Activated naive CD4-positive, alpha-beta T cell treated with anti-CD3 and anti-CD28 coated beads for 36 hours (primary cell): Measurements from ENCODE around the gene DRD1. TPM values are rescaled to one million over a fixed set of nuclear protein-coding genes. Genes with fewer than 3 reads are reported as not detected.

Experiments
- CTCF ChIA-PET: fragments of 350-600 bp; sonication (Branson Sonifier 250); formaldehyde crosslinking; loops from one replicate; lab custom pipeline; 2021; ENCODE audit warnings: antibody characterized with exemption; lab: Charles Lee
- DNase-seq: peaks from one replicate; pipeline ENCODE4 v3.0.0-alpha.2; 2020
- H3K27ac Mint-ChIP-seq: one replicate; pipeline ENCODE4 v1.8.0; 2021; ENCODE audit warnings: mild to moderate bottlenecking, mixed read lengths
- H3K27me3 Mint-ChIP-seq: one replicate; pipeline ENCODE4 v1.8.0; 2021; ENCODE audit warnings: low read depth, mixed read lengths
- H3K36me3 Mint-ChIP-seq: one replicate; pipeline ENCODE4 v1.8.0; 2021; ENCODE audit warnings: low read depth, mixed read lengths
- H3K4me1 Mint-ChIP-seq: one replicate; pipeline ENCODE4 v1.8.0; 2021; ENCODE audit warnings: low read depth, mixed read lengths
- H3K4me3 Mint-ChIP-seq: one replicate; pipeline ENCODE4 v1.8.0; 2021; ENCODE audit warnings: mild to moderate bottlenecking, moderate library complexity, mixed read lengths
- H3K9me3 Mint-ChIP-seq: one replicate; pipeline ENCODE4 v1.8.0; 2021; ENCODE audit warnings: mixed read lengths
- intact Hi-C: fragments of 100-400 bp; cut with micrococcal nuclease; formaldehyde crosslinking; loops from one replicate; pipeline ENCODE4 v1.15.1; 2023
- total RNA-seq, 2 experiments: library from RNA; stranded (reverse); gene quantifications; one replicate each; pipeline ENCODE4 v1.2.3, GENCODE V29; 2021

The DRD1 gene
- total RNA-seq: not detected

DNA sequence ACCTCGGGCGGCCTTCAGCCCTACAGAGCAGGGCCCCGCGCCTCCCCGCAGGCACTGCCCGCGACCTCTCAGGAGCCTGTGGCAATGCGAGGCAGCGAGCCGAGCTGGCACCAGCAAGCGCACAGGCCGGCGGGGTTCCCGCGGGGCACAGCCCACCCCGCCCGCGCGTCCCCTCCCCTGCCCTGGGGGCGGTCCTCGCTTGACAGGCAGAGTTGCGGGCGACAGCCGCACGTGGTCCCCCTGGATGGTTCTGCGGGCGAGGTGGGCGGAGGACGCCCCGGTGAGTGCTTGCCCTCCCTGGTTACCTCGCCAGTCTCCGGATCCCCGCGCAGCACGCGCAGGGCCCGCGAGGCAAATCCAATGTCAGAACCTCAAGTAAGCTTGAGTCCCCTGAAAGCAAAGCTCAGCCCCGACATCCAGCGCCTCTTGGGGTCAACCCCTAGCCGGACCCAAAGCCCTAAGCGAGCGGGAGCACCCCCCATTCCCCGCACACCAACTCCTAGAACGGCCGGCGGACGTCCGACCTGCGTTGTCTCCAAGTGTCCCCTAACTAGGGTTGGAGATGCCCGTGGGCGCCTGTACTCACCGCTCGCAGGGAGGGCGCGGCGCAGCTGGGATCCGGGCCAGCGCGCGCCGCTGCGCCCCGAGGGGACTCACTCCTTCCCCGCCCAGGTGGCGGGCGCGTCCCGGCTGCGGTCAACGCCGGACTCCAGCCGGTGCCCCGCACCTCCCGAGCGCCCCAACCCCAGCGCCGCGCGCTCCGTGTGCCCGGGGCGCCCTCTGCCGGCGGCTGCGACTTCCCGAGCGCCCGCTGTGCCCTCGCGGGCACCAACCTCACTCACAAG is at the start of gene DRD1:
DRD1 (minus strand) TSS at position 123 of the 845 bp plus-strand sequence. CDS start 1,083 bp downstream, outside the sequence.
- Mint-ChIP-seq H3K27ac (no peak within 1 kb of the TSS), H3K9me3 (no peaks in the 10 kb centered on the region), H3K36me3 (no peaks in the 10 kb centered on the region), H3K4me1 (peaks cover 8% of the 10 kb centered on the region), H3K4me3 (peak within 1 kb of the TSS; percentile 57), H3K27me3 (peaks cover 40% of the 10 kb centered on the region)
- intact Hi-C loops: loop anchor here (1.0 to 10.0 kb wide), 2 partner anchors 269 to 493 kb away; no protein-coding TSS in a partner anchor
- CTCF ChIA-PET: interaction anchor here (0.6 to 1.7 kb wide), 4 partner anchors 14 to 666 kb away, joined by 3 to 7 read pairs (median 4); no protein-coding TSS in a partner anchor
- peak; percentile 52 for DNase-seq

DNA sequence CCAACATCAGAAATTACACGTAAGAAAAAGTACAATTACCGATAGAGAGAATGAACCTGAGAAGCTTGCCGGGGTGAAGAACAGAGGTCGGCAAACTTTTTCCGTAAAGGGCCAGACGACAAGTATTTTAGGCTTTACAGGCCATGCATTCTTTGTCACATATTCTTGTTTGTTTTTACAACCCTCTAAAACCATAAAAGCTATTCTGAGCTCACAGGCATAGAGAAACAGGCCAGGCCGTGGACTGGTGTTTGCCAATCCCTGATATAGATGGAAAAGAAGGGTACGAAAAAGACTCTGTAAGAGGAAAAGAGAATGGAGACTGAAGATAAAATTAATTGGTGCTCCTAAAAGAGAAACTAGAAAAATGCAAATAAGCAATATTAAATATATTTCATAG is 49.7 kb upstream of the DRD1 start:
- DNase-seq: no peak
- H3K27ac Mint-ChIP-seq: peak overlapping the region; percentile 43
- no peaks in the 10 kb centered on the region for H3K9me3 Mint-ChIP-seq
- CTCF ChIA-PET: interaction anchor here (1.3 kb wide), 1 partner anchor 203 kb away, joined by 3 read pairs; no protein-coding TSS in a partner anchor
- no peak overlapping the region for H3K4me3 Mint-ChIP-seq
- peaks cover 56% of the 10 kb centered on the region for H3K36me3 Mint-ChIP-seq
- no peaks in the 10 kb centered on the region for H3K27me3 Mint-ChIP-seq
- peaks cover 67% of the 10 kb centered on the region for H3K4me1 Mint-ChIP-seq
- intact Hi-C loops: loop anchor here (1.0 kb wide), 1 partner anchor 13 kb away; no protein-coding TSS in a partner anchor

DNA sequence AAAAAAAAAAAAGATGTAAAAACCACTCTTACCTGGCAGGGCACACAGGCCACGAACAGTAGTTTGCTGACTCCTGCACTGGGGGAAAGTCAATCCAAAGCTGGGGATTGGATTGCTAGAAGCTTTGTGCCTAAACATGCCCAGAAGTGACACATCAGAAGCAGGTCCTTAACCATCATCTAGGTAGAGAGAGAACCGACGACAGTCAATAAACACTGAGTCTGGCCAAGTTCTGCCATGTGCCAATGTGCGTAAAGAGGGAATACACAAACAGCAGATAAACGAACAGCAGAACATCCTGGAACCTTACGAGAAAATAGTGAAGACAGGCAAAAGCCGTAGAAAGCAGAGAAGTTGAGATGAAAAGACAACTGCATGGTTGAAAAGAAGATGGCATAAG is 49.3 kb upstream of the DRD1 start:
- Mint-ChIP-seq H3K27ac (peak overlapping the region; percentile 43), H3K27me3 (no peaks in the 10 kb centered on the region), H3K9me3 (no peaks in the 10 kb centered on the region), H3K4me1 (peaks cover 69% of the 10 kb centered on the region), H3K36me3 (peaks cover 58% of the 10 kb centered on the region), H3K4me3 (no peak overlapping the region)
- no peak for DNase-seq
- CTCF ChIA-PET: no interaction called here
- intact Hi-C loops: no loop called here

DNA sequence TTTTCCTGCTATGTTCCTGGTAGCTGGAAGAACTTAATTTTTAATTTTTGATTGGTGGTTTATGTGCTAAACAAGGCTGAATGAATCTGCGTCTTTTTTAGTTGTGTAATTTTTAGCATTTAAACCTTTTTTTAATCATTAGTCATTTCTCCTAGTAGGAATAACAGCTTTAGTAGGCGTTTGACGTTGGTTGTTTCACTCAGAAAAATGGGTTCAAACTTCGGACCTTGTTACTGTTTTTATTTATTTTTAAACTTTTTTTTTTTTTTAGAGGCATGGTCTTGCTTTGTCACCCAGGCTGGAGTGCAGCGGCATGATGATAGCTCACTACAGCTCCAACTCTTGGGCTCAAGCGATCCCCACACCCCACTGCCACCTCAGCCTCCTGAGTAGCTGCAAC is 47.2 kb upstream of the DRD1 start:
- Mint-ChIP-seq H3K27ac (no peak overlapping the region), H3K27me3 (no peaks in the 10 kb centered on the region), H3K4me3 (no peak overlapping the region), H3K36me3 (peaks cover 57% of the 10 kb centered on the region), H3K4me1 (peaks cover 70% of the 10 kb centered on the region), H3K9me3 (no peaks in the 10 kb centered on the region)
- CTCF ChIA-PET: interaction anchor here (0.6 kb wide), 1 partner anchor 1457 kb away, joined by 6 read pairs; no protein-coding TSS in a partner anchor
- DNase-seq: no peak
- intact Hi-C loops: no loop called here

DNA sequence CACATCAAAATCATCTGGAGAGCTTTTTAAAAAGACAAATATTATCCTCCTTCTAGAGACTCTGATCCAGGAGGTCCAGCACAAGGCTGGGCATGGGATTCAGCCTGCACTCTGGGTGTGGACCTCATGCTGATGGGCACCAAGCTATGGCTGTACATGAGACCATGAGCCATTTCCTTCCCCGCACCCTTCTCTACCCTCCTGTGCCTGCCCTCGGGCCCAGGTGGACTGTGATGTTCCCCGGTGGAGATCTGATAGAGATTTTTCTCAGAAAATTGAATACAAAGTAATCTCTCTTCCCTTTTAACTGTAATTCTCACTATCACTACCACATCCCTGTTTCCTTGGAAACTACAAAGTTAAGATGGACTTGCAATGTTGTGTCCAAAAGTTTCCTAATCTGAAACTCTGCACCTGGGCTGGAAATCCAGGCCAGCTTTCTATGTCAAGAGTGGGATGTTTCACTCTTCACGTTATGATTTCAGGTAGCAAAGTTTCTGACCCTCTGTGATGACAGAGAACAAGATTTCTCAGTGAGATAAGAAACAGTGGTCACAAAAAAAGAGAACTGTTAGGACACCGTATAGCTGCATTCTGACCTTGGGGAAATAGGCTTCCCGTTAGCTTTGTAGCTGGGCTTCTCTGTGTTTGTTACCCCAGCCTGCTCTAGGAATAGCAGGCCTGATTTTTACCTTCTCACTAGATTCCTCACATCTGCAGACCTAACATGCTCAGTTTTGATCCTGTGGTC is 45.9 kb upstream of the DRD1 start:
- CTCF ChIA-PET: interaction anchor here (0.7 kb wide), 1 partner anchor 44 kb away, joined by 4 read pairs; no protein-coding TSS in a partner anchor
- intact Hi-C loops: no loop called here
- peaks cover 74% of the 10 kb centered on the region for H3K4me1 Mint-ChIP-seq
- peaks cover 61% of the 10 kb centered on the region for H3K36me3 Mint-ChIP-seq
- DNase-seq: no peak
- peak overlapping the region; percentile 3 for H3K27ac Mint-ChIP-seq
- no peaks in the 10 kb centered on the region for H3K9me3 Mint-ChIP-seq
- H3K27me3 Mint-ChIP-seq: no peaks in the 10 kb centered on the region
- no peak overlapping the region for H3K4me3 Mint-ChIP-seq

DNA sequence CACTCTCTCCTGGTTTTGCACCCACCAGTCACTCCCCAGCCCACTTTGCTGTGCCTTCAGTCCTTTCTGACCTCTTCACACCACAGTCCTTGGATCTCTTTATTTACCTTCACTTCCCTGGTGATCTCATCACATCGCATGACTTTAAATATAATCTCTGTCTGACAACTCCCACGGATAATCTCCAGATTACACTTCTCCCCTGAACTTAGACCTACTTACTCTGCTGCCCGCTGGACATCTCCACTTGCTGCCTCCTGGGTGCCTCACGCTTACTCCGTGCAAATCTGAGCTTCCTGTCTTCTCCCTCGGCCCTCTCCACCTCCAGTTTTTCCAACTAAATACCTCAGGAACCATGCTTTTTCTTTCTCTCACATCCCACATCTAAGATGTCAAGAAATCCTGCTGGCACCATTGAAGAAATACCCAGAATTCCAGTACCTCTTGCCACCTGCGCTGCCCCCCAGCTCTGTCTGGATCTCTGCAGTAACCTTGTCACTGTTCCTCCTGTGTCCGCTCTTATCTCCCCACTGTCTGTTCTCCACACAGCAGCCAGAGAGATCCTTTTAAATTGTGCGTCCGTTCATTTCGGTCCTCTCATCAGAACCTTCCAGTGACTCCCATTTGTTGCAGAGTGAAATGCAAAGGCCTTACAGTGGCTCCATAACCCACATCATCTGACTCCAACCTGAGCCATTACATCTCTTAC is 43.7 kb upstream of the DRD1 start:
- H3K4me3 Mint-ChIP-seq: no peak overlapping the region
- DNase-seq: no peak
- CTCF ChIA-PET: no interaction called here
- H3K36me3 Mint-ChIP-seq: peaks cover 65% of the 10 kb centered on the region
- no peaks in the 10 kb centered on the region for H3K9me3 Mint-ChIP-seq
- H3K4me1 Mint-ChIP-seq: peaks cover 77% of the 10 kb centered on the region
- no peak overlapping the region for H3K27ac Mint-ChIP-seq
- no peaks in the 10 kb centered on the region for H3K27me3 Mint-ChIP-seq
- intact Hi-C loops: no loop called here

DNA sequence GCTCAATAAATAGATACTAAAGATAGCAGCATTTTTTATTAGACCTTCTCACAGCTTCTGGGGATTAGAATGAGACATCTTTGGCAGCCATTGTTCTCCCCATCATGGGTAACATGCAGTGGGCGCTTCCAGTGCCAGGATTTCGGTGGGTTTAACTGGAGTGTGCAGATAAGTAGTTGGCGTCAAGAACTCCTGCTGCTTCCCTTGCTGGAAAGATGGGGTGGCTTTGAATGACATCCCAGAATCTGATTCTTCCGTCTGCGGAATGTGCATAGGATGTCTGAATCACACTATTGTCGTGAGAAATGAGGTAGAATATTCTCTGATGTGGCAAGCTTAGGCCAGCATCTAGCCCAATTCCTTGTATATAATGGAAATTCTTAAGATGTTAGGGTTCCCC is 41.6 kb upstream of the DRD1 start:
- CTCF ChIA-PET: no interaction called here
- H3K36me3 Mint-ChIP-seq: peaks cover 74% of the 10 kb centered on the region
- no peak overlapping the region for H3K27ac Mint-ChIP-seq
- no peak for DNase-seq
- no peaks in the 10 kb centered on the region for H3K27me3 Mint-ChIP-seq
- peaks cover 89% of the 10 kb centered on the region for H3K4me1 Mint-ChIP-seq
- no peaks in the 10 kb centered on the region for H3K9me3 Mint-ChIP-seq
- intact Hi-C loops: no loop called here
- H3K4me3 Mint-ChIP-seq: no peak overlapping the region

DNA sequence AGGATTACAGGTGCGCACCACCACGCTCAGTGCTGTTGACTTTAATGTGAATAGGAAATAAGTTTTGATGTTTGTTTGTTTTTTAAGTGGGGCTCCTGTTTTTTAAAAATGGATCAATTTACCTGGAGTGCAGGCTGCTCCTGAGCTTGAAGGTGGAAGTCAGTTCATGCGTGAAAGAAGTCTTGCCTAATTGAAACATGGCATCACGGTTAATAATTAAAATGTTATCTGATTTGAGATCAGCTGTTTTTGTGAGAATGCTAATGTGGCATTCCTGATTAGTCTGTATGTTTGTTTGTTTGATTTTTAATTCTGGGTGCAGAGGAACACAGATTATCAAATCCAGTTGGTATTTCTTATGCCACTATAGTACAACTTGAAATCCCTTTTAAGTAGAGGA is 40.8 kb upstream of the DRD1 start:
- intact Hi-C loops: no loop called here
- Mint-ChIP-seq H3K9me3 (no peaks in the 10 kb centered on the region), H3K4me3 (no peak overlapping the region), H3K36me3 (peaks cover 78% of the 10 kb centered on the region), H3K27ac (no peak overlapping the region), H3K27me3 (no peaks in the 10 kb centered on the region), H3K4me1 (peaks cover 90% of the 10 kb centered on the region)
- no peak for DNase-seq
- CTCF ChIA-PET: no interaction called here

DNA sequence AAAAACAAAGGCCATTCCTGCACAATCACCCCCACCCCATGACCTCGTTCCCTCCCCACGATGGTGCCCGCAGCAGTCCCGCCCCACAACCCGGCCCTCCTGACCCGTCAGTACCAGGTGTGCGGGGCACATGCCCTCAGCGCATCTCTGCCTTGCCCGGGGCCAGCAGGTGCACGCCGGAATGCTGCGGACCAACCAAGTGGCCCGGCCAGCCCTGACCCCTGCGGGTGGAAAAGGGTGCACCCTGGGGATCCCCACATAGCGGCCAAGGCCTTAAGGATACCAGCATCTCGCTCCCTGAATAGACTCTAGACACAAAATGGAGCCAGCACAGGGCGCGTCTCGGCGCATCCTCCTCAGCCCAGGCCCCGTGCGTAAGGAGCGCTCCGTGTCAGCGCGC is 40.3 kb upstream of the DRD1 start:
- Mint-ChIP-seq H3K9me3 (no peaks in the 10 kb centered on the region), H3K36me3 (peaks cover 79% of the 10 kb centered on the region), H3K27me3 (no peaks in the 10 kb centered on the region), H3K27ac (peak overlapping the region; percentile 14), H3K4me1 (peaks cover 87% of the 10 kb centered on the region), H3K4me3 (no peak overlapping the region)
- intact Hi-C loops: no loop called here
- DNase-seq: no peak
- CTCF ChIA-PET: no interaction called here

DNA sequence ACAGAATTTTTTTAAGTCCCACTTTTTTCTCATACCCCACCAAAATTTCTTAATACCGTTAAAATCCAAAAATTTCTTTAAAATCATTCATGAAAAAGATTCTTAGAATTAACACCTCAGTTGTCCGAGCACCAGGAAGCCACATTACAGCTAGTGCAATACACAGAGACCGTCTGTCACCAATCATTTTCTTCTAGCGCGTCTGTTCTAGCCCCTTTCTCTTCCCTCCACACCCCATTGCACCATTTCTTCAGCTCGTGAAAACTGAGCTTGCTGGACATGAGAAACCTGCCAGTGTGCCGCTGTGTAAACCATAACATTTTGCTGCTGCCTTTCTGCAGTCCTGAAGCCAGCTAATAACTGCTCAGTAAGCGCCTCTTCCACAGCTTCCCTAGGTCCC is 39.4 kb upstream of the DRD1 start:
- H3K27ac Mint-ChIP-seq: no peak overlapping the region
- CTCF ChIA-PET: no interaction called here
- H3K4me1 Mint-ChIP-seq: peaks cover 77% of the 10 kb centered on the region

DNA sequence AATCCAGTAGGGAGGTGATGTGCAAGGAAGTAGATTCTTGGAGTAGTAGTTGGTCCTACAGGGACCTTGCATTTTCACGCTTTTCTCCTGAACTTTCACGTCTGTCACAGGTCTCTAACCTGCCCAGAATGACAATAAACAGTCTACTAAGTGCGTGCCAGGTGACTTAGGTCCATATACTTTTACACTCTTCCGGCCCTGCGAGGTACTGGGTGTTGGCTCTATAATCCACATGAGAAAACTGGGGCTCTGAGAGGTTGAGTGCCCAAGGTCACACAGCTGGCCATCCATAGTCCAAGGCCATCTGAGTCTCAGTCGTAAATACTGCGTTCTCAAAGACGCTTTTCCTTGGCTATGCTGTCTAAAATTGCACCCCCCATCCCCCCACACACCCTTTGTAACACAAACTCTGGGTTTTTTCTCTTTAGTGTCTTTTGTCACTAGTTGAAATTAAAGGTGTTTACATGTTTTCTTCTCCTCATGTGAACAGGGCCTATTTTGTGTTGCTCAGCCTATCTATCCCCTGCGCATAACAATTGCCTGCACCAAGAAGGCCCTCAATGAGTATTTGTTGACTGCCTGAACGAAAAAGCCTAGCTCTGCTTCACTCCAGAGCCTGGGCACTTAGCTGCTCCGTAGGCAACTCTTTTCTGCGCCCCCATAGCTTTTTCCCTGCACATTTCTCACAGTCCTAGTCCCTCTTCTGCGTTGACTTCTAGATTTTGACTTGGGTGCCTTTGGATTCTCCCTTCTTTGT is 35.3 kb upstream of the DRD1 start:
- Mint-ChIP-seq H3K4me3 (peak overlapping the region; percentile 94), H3K27ac (peak overlapping the region; percentile 97), H3K4me1 (peaks cover 63% of the 10 kb centered on the region), H3K27me3 (no peaks in the 10 kb centered on the region), H3K36me3 (peaks cover 48% of the 10 kb centered on the region), H3K9me3 (no peaks in the 10 kb centered on the region)
- CTCF ChIA-PET: interaction anchor here (1.4 to 2.4 kb wide), 3 partner anchors 14 to 214 kb away, joined by 5 to 16 read pairs (median 9); no protein-coding TSS in a partner anchor
- no peak for DNase-seq
- intact Hi-C loops: loop anchor here (5.0 to 10.0 kb wide), 2 partner anchors 238 to 1595 kb away; partner anchors contain the start of gene CPEB4

More for the DNA sequence above, 39.4 kb upstream of the DRD1 start:
- no peaks in the 10 kb centered on the region for H3K9me3 Mint-ChIP-seq
- DNase-seq: no peak
- intact Hi-C loops: no loop called here
- no peak overlapping the region for H3K4me3 Mint-ChIP-seq
- H3K36me3 Mint-ChIP-seq: peaks cover 76% of the 10 kb centered on the region
- no peaks in the 10 kb centered on the region for H3K27me3 Mint-ChIP-seq
